Esophagus squamous epithelium (tissue), 5 donors: ENCODE results near the gene C9orf57. TPM values are rescaled to one million over a fixed set of nuclear protein-coding genes. Genes with fewer than 3 reads are reported as not detected.

Source experiments
- DNase-seq: peaks from one replicate; lab custom pipeline; 2025; lab: John Stamatoyannopoulos, UW
- H3K27ac ChIP-seq, 4 donors: fragments of 200-600 bp; sonication (generic); one replicate each; pipeline ENCODE4 v1.5.1; 2016 to 2019; ENCODE audit warnings: mild to moderate bottlenecking in 1 of 4
- H3K27me3 ChIP-seq, 4 donors: fragments of 200-600 bp; sonication (generic); 1 replicate in 3 of 4; 2 replicates in 1 of 4; pipeline versions ENCODE4 v1.5.1 to v1.6.0; 2017 to 2021; ENCODE audit warnings: antibody characterized with exemption in 1 of 4
- H3K36me3 ChIP-seq, 3 donors: fragments of 200-600 bp; sonication (generic); one replicate each; pipeline ENCODE4 v1.5.1; 2016 to 2019
- H3K4me1 ChIP-seq, 3 donors: fragments of 200-600 bp; sonication (generic); one replicate each; pipeline ENCODE4 v1.5.1; 2017 to 2019
- H3K4me3 ChIP-seq, 4 donors: fragments of 200-600 bp; sonication (generic); 1 replicate in 3 of 4; 2 replicates in 1 of 4; pipeline ENCODE4 v1.5.1; 2016 to 2019; ENCODE audit warnings: mild to moderate bottlenecking in 2 of 4, moderate library complexity in 1 of 4
- H3K9me3 ChIP-seq, 3 donors: fragments of 200-600 bp; sonication (generic); one replicate each; pipeline ENCODE4 v1.5.1; 2016 to 2019
- POLR2A ChIP-seq, 4 donors: fragments of 450-650 bp; IDR thresholded peaks; one replicate each; pipeline ENCODE4 v1.6.1; 2017; ENCODE audit warnings: antibody characterized with exemption in 4 of 4, mild to moderate bottlenecking in 4 of 4, moderate library complexity in 3 of 4
- whole genome bisulfite sequencing, 2 donors: methylation state at CpG; one replicate each; pipeline ENCODE4 v1.1.5; 2018; 5-methylcytosine and 5-hydroxymethylcytosine counted together
- intact Hi-C: fragments of 100-400 bp; cut with DNase I; formaldehyde crosslinking; loops from one replicate; pipeline ENCODE4 v1.15.0; 2022
- total RNA-seq, 4 donors: library from RNA; depleted of rRNA; stranded (reverse); fragments of >200 nt; gene quantifications; one replicate each; pipeline ENCODE4 v1.1.0, GENCODE V29; 2016
- TF ChIP-seq, protein P1 (sequence below), 6 experiments: fragments of 450-650 bp in 4 of 6; fragments of 200-600 bp in 2 of 6; sonication (generic) in 2 of 6; IDR thresholded peaks; one replicate each; pipeline ENCODE4 v1.5.1; 2016 to 2019; ENCODE audit warnings: antibody characterized with exemption in 6 of 6, mild to moderate bottlenecking in 4 of 6, moderate library complexity in 4 of 6
- donor health status: DM: yes; HTN: yes; CAD: no.

Gene C9orf57
- total RNA-seq, 4 donors from 2014 or later, result not detected

DNA sequence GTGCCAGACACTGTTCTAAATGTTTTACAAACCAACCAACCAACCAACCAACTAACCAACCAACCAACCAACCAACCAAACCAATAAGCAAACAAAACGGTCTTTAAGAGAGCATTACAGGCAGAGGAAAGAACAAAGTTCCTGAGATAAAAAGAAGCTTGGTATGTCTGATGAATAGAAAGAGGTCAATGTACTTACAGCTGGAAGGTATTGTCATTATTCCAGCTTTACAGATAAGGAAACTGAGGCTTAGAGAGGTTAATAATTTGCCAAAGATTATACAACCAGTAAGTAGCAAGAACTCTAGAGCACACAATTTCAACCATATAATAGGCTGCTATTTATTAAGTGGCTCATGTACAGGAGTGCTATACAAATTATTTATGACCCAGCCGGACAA is 29.6 kb downstream of the C9orf57 start:
- Histone ChIP-seq H3K9me3 (no peaks in the 10 kb centered on the region), H3K4me1 (peaks cover 0 to 8% (median 0%) of the 10 kb centered on the region in 3 donors), H3K36me3 (no peaks in the 10 kb centered on the region), H3K4me3 (no peak overlapping the region), H3K27me3 (no peaks in the 10 kb centered on the region), H3K27ac (no peak overlapping the region)
- TF ChIP-seq, protein P1, sequence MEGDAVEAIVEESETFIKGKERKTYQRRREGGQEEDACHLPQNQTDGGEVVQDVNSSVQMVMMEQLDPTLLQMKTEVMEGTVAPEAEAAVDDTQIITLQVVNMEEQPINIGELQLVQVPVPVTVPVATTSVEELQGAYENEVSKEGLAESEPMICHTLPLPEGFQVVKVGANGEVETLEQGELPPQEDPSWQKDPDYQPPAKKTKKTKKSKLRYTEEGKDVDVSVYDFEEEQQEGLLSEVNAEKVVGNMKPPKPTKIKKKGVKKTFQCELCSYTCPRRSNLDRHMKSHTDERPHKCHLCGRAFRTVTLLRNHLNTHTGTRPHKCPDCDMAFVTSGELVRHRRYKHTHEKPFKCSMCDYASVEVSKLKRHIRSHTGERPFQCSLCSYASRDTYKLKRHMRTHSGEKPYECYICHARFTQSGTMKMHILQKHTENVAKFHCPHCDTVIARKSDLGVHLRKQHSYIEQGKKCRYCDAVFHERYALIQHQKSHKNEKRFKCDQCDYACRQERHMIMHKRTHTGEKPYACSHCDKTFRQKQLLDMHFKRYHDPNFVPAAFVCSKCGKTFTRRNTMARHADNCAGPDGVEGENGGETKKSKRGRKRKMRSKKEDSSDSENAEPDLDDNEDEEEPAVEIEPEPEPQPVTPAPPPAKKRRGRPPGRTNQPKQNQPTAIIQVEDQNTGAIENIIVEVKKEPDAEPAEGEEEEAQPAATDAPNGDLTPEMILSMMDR (IDR thresholded peaks at IDR 0.05), result no peak
- TF ChIP-seq POLR2A (IDR thresholded peaks at IDR 0.05), result no peak
- intact Hi-C loops, result no loop called here
- DNase-seq, result no peak
- 78 to 80% methylated on average over 2 of the region's 2 CpGs for WGBS, 2 donors

DNA sequence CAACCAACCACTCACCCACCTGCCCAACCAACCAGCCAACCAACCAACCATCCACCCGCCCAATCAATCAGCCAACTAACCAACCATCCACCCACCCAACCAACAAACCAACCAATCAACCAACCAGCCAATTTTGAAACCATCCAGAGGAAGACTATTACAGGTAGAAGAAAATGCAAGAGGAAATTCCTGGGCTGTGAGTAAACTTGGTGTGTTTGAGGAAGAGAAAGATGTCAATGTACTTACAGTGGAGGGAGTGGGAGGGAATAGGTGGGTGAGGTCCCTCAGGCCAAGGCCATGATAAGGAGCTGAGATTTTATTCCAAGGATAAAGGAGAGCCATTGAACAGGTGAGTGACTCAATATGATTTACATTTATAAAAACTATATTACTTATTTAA is 30.4 kb downstream of the C9orf57 start:
- H3K4me1 ChIP-seq, result peaks cover 0 to 11% (median 0%) of the 10 kb centered on the region in 3 donors
- no peaks in the 10 kb centered on the region for H3K27me3 ChIP-seq
- WGBS, 2 donors, result 86% methylated on average over 1 of the region's 1 CpG; no CpG with 5 or more reads in 1 of the 2 donors
- no peaks in the 10 kb centered on the region for H3K9me3 ChIP-seq
- intact Hi-C loops, result no loop called here
- H3K27ac ChIP-seq, result no peak overlapping the region
- no peak overlapping the region for H3K4me3 ChIP-seq
- TF ChIP-seq POLR2A (IDR thresholded peaks at IDR 0.05), result no peak
- TF ChIP-seq, protein P1 (IDR thresholded peaks at IDR 0.05), result no peak
- no peaks in the 10 kb centered on the region for H3K36me3 ChIP-seq
- no peak for DNase-seq

DNA sequence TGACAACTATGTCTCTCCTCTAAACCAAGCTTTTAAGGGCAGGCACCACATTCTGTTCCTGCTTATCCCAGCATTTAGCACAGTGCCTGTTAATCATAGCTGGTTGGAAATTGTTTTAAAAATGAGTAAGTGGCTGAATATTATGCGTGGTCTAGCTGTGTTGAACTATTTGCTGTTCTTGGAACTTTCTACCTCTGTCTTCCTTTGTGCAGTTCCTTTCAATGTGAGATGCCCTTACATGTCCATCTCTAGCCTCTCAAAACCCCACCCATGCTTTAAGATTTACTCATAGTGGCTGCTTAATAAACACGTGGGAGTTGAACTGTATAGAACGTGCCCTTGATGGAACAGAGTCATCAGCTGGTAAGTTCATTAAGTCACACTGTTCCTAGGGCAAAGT is 34.5 kb downstream of the C9orf57 start:
- H3K36me3 ChIP-seq, result no peaks in the 10 kb centered on the region
- H3K4me1 ChIP-seq, result peaks cover 0 to 22% (median 0%) of the 10 kb centered on the region in 3 donors
- H3K4me3 ChIP-seq, result no peak overlapping the region
- 23% methylated on average over 3 of the region's 3 CpGs for WGBS, 2 donors
- no peak for TF ChIP-seq POLR2A (IDR thresholded peaks at IDR 0.05)
- TF ChIP-seq, protein P1 (IDR thresholded peaks at IDR 0.05), result no peak
- H3K27ac ChIP-seq, result peak overlapping the region; percentile 39 to 66 (median 58)
- intact Hi-C loops, result no loop called here
- no peaks in the 10 kb centered on the region for H3K9me3 ChIP-seq
- H3K27me3 ChIP-seq, result no peaks in the 10 kb centered on the region
- DNase-seq, result no peak

DNA sequence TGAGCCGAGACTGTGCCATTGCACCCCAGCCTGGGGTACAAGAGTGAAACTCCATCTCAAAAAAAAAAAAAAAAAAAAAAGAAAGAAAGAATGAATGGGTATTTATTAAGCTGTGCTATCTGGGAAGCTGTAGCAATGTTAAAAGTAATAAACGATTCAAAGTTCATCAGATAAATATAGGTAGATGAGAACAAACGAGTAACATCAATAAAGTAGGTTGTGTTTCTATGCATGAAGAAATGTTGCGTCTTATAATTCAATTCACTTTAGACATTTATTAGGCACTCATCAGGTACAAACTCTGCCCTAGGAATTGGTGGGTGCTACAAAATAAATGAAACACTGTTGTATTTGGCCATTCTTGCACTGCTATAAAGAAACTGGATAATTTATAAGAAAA is 36.8 kb downstream of the C9orf57 start:
- WGBS, 2 donors, result 90 to 97% methylated on average over 4 of the region's 4 CpGs
- no peak for DNase-seq
- Histone ChIP-seq H3K9me3 (no peaks in the 10 kb centered on the region), H3K27ac (no peak overlapping the region), H3K36me3 (no peaks in the 10 kb centered on the region), H3K4me1 (peaks cover 0 to 22% (median 0%) of the 10 kb centered on the region in 3 donors), H3K27me3 (no peaks in the 10 kb centered on the region), H3K4me3 (no peak overlapping the region)
- TF ChIP-seq, protein P1 (IDR thresholded peaks at IDR 0.05), result no peak
- no peak for TF ChIP-seq POLR2A (IDR thresholded peaks at IDR 0.05)
- intact Hi-C loops, result loop anchor here (5.0 kb wide), 1 partner anchor 216 kb away; no protein-coding TSS in a partner anchor

DNA sequence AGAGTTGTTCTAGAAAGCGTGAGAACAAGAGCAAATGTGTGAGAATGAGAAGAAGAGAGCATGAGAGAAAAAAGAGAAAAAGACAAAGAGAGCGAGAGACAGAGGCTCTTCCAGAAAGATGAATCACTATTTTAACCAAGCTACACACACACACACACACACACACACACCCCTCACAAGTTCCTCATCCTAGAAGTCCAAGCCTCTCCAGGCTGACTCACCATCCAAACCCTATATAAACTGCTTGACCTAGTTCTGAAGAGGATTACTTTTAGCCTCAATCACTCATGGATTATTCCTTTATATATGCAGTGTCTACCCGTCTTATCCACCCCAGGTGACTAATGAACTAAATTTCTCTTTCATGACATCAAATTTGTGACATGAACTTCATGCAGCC is 37.6 kb downstream of the C9orf57 start:
- Histone ChIP-seq H3K9me3 (no peaks in the 10 kb centered on the region), H3K27ac (peak overlapping the region in 3 of 4 donors; percentile 53 to 78 (median 57)), H3K4me3 (no peak overlapping the region), H3K36me3 (no peaks in the 10 kb centered on the region), H3K4me1 (peaks cover 0 to 22% (median 0%) of the 10 kb centered on the region in 3 donors), H3K27me3 (no peaks in the 10 kb centered on the region)
- WGBS, 2 donors, result 28 to 32% methylated on average over 3 of the region's 3 CpGs
- no peak for TF ChIP-seq POLR2A (IDR thresholded peaks at IDR 0.05)
- TF ChIP-seq, protein P1 (IDR thresholded peaks at IDR 0.05), result no peak
- DNase-seq, result no peak
- intact Hi-C loops, result loop anchor here (5.0 kb wide), 1 partner anchor 216 kb away; no protein-coding TSS in a partner anchor
